Kidney (tissue), 14 donors: Measurements from ENCODE around the gene DHRS11. TPM values are rescaled to one million over a fixed set of nuclear protein-coding genes. Genes with fewer than 3 reads are reported as not detected.
A peak's percentile ranks its signal among the peaks of the same experiment; 100 is the strongest.

Experiments used
- DNase-seq, 5 donors: peaks; one replicate each; pipeline ENCODE4 v3.0.0-alpha.2; 2013 to 2020
- FAIRE-seq: peaks from 2 replicates; lab custom pipeline; 2012; peaks lifted over from hg19 to GRCh38; lab: Jason Lieb, UNC
- H3K27ac ChIP-seq, 2 donors: one replicate each; pipeline ENCODE4 v1.7.0; 2013; ENCODE audit warnings: low read depth in 2 of 2, low read length in 2 of 2, inconsistent platforms in 1 of 2
- H3K27me3 ChIP-seq: one replicate; pipeline ENCODE4 v1.7.1; 2013; ENCODE audit warnings: low read length, inconsistent platforms; ENCODE audit not compliant: control insufficient read depth, insufficient read depth
- H3K36me3 ChIP-seq, 3 donors: one replicate each; pipeline versions ENCODE4 v1.7.0 to v1.7.1; 2013; ENCODE audit warnings: low read length in 3 of 3, control low read depth in 1 of 3, inconsistent platforms in 1 of 3; ENCODE audit not compliant: insufficient read depth in 3 of 3, control insufficient read depth in 2 of 3
- H3K4me1 ChIP-seq, 3 donors: one replicate each; pipeline versions ENCODE4 v1.7.0 to v1.7.1; 2013; ENCODE audit warnings: low read length in 3 of 3, inconsistent platforms in 1 of 3, low read depth in 1 of 3; ENCODE audit not compliant: control insufficient read depth in 2 of 3, insufficient read depth in 2 of 3
- H3K4me3 ChIP-seq, 3 donors: one replicate each; pipeline versions ENCODE4 v1.7.0 to v1.8.1; 2013; ENCODE audit warnings: low read length in 3 of 3, control low read depth in 1 of 3, inconsistent platforms in 1 of 3
- H3K9ac ChIP-seq, 3 donors: one replicate each; pipeline versions ENCODE4 v1.7.0 to v1.7.1; 2013; ENCODE audit warnings: low read length in 3 of 3, control low read depth in 1 of 3, inconsistent platforms in 1 of 3
- H3K9me3 ChIP-seq, 3 donors: one replicate each; pipeline versions ENCODE4 v1.7.0 to v1.7.1; 2013; ENCODE audit warnings: low read length in 3 of 3, control low read depth in 1 of 3, inconsistent platforms in 1 of 3; ENCODE audit not compliant: control insufficient read depth in 2 of 3, insufficient read depth in 1 of 3
- intact Hi-C: fragments of 100-400 bp; cut with DNase I; formaldehyde crosslinking; loops from one replicate; pipeline ENCODE4 v1.11.1; 2022
- polyA plus RNA-seq: library from polyadenylated mRNA; stranded (reverse); fragments of 350-450 nt; fragmentation: Illumina TruSeq; extraction: RNeasy Lipid Tissue Mini Kit (QIAGEN cat#74804); gene quantifications from one replicate; pipeline ENCODE4 v1.2.3, GENCODE V29; 2014; ENCODE audit warnings: low read depth, low replicate concordance; ENCODE audit not compliant: insufficient read depth
- total RNA-seq: library from RNA; stranded (reverse); fragmentation: NEBNext Ultra II Directional; extraction: Animal tissue kit (Norgen Biotek cat#: 25700); gene quantifications from one replicate; pipeline ENCODE4 v1.2.1, GENCODE V29; 2021
- TF ChIP-seq, protein P1 (sequence below): IDR thresholded peaks from 3 replicates; pipeline ENCODE4 v1.5.1; 2012; ENCODE audit warnings: mild to moderate bottlenecking, moderate library complexity, borderline replicate concordance; ENCODE audit not compliant: insufficient read depth; ENCODE audit errors: extremely low read depth
- donor health status: control.
- donor health status: control.
- donor health status: control.
- donor health status: control.
- donor health status: control.
- donor health status: DM: yes; HTN: yes; CAD: no.
- donor health status: Normal renal cell carcinoma (clear cell type).

Gene DHRS11
- total and polyA plus RNA-seq, 2 donors from 2014 or later = 11.8 to 40.7 TPM

DNA sequence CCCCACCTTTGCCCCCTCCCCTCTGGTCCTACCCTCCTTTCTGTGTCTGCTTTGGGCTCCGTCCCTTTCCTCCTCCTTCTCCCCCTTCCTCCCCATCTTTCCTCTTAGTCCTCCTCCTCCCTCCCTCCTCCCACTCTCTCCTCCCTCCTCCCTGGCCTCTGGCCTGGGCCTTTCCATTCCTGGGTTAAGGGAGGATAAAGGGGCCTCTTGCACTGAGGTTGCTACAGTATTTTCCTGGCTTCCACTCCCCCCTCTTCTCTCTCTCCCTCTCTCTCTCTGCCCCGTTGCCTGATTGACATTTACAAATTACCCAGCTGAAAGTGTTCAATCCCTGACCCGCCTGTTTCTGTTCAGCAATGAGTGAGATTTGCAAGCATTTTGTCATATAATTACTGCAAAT lies 53.7 kb downstream of the DHRS11 start:
- Histone ChIP-seq H3K36me3 (no peaks in the 10 kb centered on the region), H3K4me3 (no peak overlapping the region), H3K9ac (no peak overlapping the region), H3K4me1 (no peaks in the 10 kb centered on the region), H3K27ac (no peak overlapping the region), H3K9me3 (no peaks in the 10 kb centered on the region), H3K27me3 (peaks cover 12% of the 10 kb centered on the region)
- DNase-seq (peak in 2 of 5 donors; percentile 25 to 56), FAIRE-seq (no peak)
- intact Hi-C loops = no loop called here
- TF ChIP-seq, protein P1, sequence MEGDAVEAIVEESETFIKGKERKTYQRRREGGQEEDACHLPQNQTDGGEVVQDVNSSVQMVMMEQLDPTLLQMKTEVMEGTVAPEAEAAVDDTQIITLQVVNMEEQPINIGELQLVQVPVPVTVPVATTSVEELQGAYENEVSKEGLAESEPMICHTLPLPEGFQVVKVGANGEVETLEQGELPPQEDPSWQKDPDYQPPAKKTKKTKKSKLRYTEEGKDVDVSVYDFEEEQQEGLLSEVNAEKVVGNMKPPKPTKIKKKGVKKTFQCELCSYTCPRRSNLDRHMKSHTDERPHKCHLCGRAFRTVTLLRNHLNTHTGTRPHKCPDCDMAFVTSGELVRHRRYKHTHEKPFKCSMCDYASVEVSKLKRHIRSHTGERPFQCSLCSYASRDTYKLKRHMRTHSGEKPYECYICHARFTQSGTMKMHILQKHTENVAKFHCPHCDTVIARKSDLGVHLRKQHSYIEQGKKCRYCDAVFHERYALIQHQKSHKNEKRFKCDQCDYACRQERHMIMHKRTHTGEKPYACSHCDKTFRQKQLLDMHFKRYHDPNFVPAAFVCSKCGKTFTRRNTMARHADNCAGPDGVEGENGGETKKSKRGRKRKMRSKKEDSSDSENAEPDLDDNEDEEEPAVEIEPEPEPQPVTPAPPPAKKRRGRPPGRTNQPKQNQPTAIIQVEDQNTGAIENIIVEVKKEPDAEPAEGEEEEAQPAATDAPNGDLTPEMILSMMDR = no peak

DNA sequence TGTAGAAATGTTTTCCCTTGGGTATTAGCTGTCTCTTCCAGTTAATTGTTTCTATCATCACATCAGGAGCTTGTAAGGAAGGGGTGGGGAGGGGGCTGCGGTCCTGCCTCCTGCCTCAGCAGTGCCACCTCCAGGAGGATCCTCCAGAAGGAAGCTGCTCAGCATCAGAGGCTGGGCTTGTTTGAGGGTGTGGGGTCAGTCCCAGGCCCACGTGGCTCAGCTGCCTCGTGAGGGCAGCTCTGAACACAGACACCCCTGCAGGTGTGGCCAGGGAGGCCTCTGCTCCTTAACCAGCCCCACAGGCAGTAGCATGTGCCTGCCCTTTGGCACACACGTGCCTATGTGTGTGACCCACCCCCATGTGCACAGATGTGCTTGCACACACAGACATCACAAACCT lies 56.0 kb downstream of the DHRS11 start:
- H3K4me3 ChIP-seq = no peak overlapping the region
- FAIRE-seq (no peak), DNase-seq (no peak)
- TF ChIP-seq, protein P1 = no peak
- peaks cover 8% of the 10 kb centered on the region for H3K27me3 ChIP-seq
- H3K36me3 ChIP-seq = no peaks in the 10 kb centered on the region
- no peaks in the 10 kb centered on the region for H3K4me1 ChIP-seq
- no peaks in the 10 kb centered on the region for H3K9me3 ChIP-seq
- no peak overlapping the region for H3K9ac ChIP-seq
- H3K27ac ChIP-seq = no peak overlapping the region
- intact Hi-C loops = no loop called here

DNA sequence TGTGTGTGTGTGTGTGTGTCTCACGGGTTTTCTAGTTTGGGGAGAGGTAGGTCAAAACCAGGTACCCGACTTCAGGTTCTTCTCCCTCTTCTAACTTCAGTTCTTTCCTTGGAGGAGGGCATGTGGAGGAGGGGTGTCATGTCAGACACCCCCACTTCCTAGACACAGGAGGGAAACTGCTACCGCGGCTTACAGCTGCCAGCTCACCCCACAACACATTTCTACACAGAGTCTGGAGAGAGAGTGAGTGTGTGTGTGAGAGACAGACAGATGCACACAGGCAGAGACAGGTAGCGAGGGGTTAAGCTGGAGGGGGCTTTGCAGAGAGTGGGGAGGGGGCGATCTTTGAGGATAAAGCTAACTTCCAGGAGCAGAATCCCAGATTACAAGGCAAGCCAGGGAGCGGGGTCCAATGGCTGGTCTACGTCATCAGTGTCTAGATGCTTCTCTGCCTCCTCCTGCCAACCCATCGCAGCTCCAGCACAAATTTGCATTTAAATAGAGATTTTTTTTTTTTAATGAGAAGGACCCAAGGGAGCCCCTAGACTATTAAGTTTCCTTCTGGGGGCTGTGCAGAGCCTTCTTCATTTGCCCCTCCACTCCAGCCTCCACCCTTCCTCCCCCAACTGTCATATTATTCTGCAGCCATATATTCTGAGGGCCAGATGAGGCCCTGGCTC lies 58.6 kb downstream of the DHRS11 start:
- H3K9ac ChIP-seq = no peak overlapping the region
- no peak for DNase-seq
- H3K4me1 ChIP-seq = no peaks in the 10 kb centered on the region
- TF ChIP-seq, protein P1 = no peak
- H3K4me3 ChIP-seq = no peak overlapping the region
- H3K36me3 ChIP-seq = no peaks in the 10 kb centered on the region
- no peak for FAIRE-seq
- intact Hi-C loops = no loop called here
- no peak overlapping the region for H3K27ac ChIP-seq
- H3K27me3 ChIP-seq = peaks cover 2% of the 10 kb centered on the region
- H3K9me3 ChIP-seq = no peaks in the 10 kb centered on the region

Other genes with a start within 250 kb of the DHRS11 start
- not detected for gene TBC1D3H, start 203.4 kb upstream of the DHRS11 start, total RNA-seq
- not detected for gene TBC1D3H, start 203.4 kb upstream of the DHRS11 start, polyA plus RNA-seq
- gene ZNHIT3, start 105.2 kb upstream of the DHRS11 start, total RNA-seq = 25.4 TPM
- gene ZNHIT3, start 105.2 kb upstream of the DHRS11 start, polyA plus RNA-seq = 60.9 TPM
- gene MYO19, start 57.0 kb upstream of the DHRS11 start, total RNA-seq = 74.7 TPM
- gene MYO19, start 57.0 kb upstream of the DHRS11 start, polyA plus RNA-seq = 28.9 TPM
- gene PIGW, start 56.9 kb upstream of the DHRS11 start, total RNA-seq = 11.1 TPM
- gene PIGW, start 56.9 kb upstream of the DHRS11 start, polyA plus RNA-seq = 4.7 TPM
- 86.8 TPM for gene GGNBP2, start 47.0 kb upstream of the DHRS11 start, total RNA-seq
- gene GGNBP2, start 47.0 kb upstream of the DHRS11 start, polyA plus RNA-seq = 43.0 TPM
- 8.3 TPM for gene MRM1, start 9.7 kb downstream of the DHRS11 start, total RNA-seq
- 12.4 TPM for gene MRM1, start 9.7 kb downstream of the DHRS11 start, polyA plus RNA-seq